Measurements from ENCODE around the gene CAND1. TPM values are rescaled to one million over a fixed set of nuclear protein-coding genes. Genes with fewer than 3 reads are reported as not detected.

Gene CAND1
- total RNA-seq, 1 experiment from 2014 or later, result 155 TPM

GRCh38 chr12:67290378-67290777 is 21.2 kb downstream of the CAND1 start:
- no peak for ATAC-seq

More at GRCh38 chr12:67290378-67290777, 21.2 kb downstream of the CAND1 start:
- Histone ChIP-seq H3K9me2 (ENCODE audit: insufficient read depth) (no peaks in the 10 kb centered on the region), H2AFZ (ENCODE audit: low read depth, low read length, poor library complexity, severe bottlenecking) (no peak overlapping the region), H3K36me3 (ENCODE audit: control insufficient read depth in 1 of 2, insufficient read depth in 2 of 2, low read length in 2 of 2) (no peaks in the 10 kb centered on the region; a peak in 1 of 4 replicates), H3K27me3 (ENCODE audit: insufficient read depth, low read length) (no peaks in the 10 kb centered on the region), H3K79me2 (ENCODE audit: insufficient read depth, low read length) (peaks cover 94% of the 10 kb centered on the region), H3K9ac (ENCODE audit: low read length) (no peak overlapping the region), H3K9me3 (ENCODE audit: control insufficient read depth in 1 of 2, insufficient read depth in 1 of 2, low read depth in 1 of 2, low read length in 2 of 2) (no peaks in the 10 kb centered on the region), H3K4me2 (ENCODE audit: low read length) (no peak overlapping the region), H3K4me1 (ENCODE audit: control insufficient read depth in 1 of 2, insufficient read depth in 2 of 2, low read length in 2 of 2) (no peaks in the 10 kb centered on the region), H3K27ac (ENCODE audit: low read depth, low read length) (no peak overlapping the region), H3K4me3 (replicated peaks in 1 of 2; ENCODE audit: low read depth in 1 of 2, low read length in 2 of 2) (no peak overlapping the region), H4K20me1 (ENCODE audit: insufficient read depth) (peaks cover 4% of the 10 kb centered on the region; the same call in 1 of the 2 replicates)
- ChIA-PET RAD21 (ENCODE audit: low non-redundant PET in 1 of 2, low total read pairs in 2 of 2, uncharacterized antibody in 2 of 2, unreplicated experiment in 2 of 2) (no interaction called here), POLR2A (no interaction called here), CTCF (no interaction called here)
- BruUV-seq (replicated peaks), result no TSS peak
- intact Hi-C loops (cut with micrococcal nuclease), result no loop called here
- no peak for DNase-seq (ENCODE audit: low read depth, low spot score)
- TF ChIP-seq ZBTB33 (IDR thresholded peaks at IDR 0.05; ENCODE audit: extremely low read depth, insufficient replicate concordance, low read length) (no peak), REST (IDR thresholded peaks at IDR 0.05; ENCODE audit: low read depth) (no peak), POLR2AphosphoS5 (IDR thresholded peaks at IDR 0.05; ENCODE audit: low read depth, low read length) (no peak), CTCF (IDR thresholded peaks at IDR 0.05 in 2 of 3, conservative IDR thresholded peaks at IDR 0.05 in 1 of 3; ENCODE audit: borderline replicate concordance in 1 of 3, insufficient read depth in 1 of 3, low read depth in 2 of 3, low read length in 2 of 3) (no peak), SP1 (IDR thresholded peaks at IDR 0.05; ENCODE audit: low read depth) (no peak), SRF (IDR thresholded peaks at IDR 0.05; ENCODE audit: low read depth) (no peak), JUND (IDR thresholded peaks at IDR 0.05) (no peak), RAD21 (IDR thresholded peaks at IDR 0.05; ENCODE audit: low read depth) (no peak), ZNF274 (IDR thresholded peaks at IDR 0.05; ENCODE audit: low read depth, low read length) (no peak), ELF1 (IDR thresholded peaks at IDR 0.05; ENCODE audit: borderline replicate concordance, low read depth) (no peak), FOSL1 (IDR thresholded peaks at IDR 0.05; ENCODE audit: low read depth) (no peak), EZH2phosphoT487 (IDR thresholded peaks at IDR 0.05; ENCODE audit: borderline replicate concordance) (no peak), SIN3A (IDR thresholded peaks at IDR 0.05; ENCODE audit: low read depth) (no peak), MAX (IDR thresholded peaks at IDR 0.05) (no peak)
- TF ChIP-seq, protein P1, sequence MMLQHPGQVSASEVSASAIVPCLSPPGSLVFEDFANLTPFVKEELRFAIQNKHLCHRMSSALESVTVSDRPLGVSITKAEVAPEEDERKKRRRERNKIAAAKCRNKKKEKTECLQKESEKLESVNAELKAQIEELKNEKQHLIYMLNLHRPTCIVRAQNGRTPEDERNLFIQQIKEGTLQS (IDR thresholded peaks at IDR 0.05), result no peak
